Liver (tissue), 9 donors: Measurements from ENCODE around the gene VASH2. TPM values are rescaled to one million over a fixed set of nuclear protein-coding genes. Genes with fewer than 3 reads are reported as not detected.

Experiments
- DNase-seq: peaks from one replicate; pipeline ENCODE4 v3.0.0-alpha.2; 2017; ENCODE audit warnings: low spot score
- H3K27ac ChIP-seq, 2 donors: one replicate each; pipeline ENCODE4 v1.7.0; 2013; ENCODE audit warnings: inconsistent platforms in 2 of 2, low read length in 2 of 2, control low read depth in 1 of 2, low read depth in 1 of 2, mild to moderate bottlenecking in 1 of 2
- H3K27me3 ChIP-seq, 4 donors: one replicate each; pipeline versions ENCODE4 v1.6.1 to v1.7.0; 2013; ENCODE audit warnings: low read length in 3 of 4, inconsistent platforms in 1 of 4, mild to moderate bottlenecking in 1 of 4, moderate library complexity in 1 of 4; ENCODE audit not compliant: control insufficient read depth in 4 of 4, insufficient read depth in 4 of 4
- H3K36me3 ChIP-seq, 4 donors: one replicate each; pipeline versions ENCODE4 v1.6.1 to v1.7.0; 2013; ENCODE audit warnings: low read length in 3 of 4, mild to moderate bottlenecking in 3 of 4, low read depth in 1 of 4, moderate library complexity in 1 of 4; ENCODE audit not compliant: control insufficient read depth in 4 of 4, insufficient read depth in 3 of 4
- H3K4me1 ChIP-seq, 4 donors: one replicate each; pipeline versions ENCODE4 v1.6.1 to v1.7.0; 2013; ENCODE audit warnings: low read length in 3 of 4, mild to moderate bottlenecking in 3 of 4, moderate library complexity in 1 of 4; ENCODE audit not compliant: control insufficient read depth in 4 of 4, insufficient read depth in 4 of 4
- H3K4me3 ChIP-seq, 3 donors: one replicate each; pipeline versions ENCODE4 v1.6.1 to v1.7.0; 2013; ENCODE audit warnings: low read length in 3 of 3, control low read depth in 1 of 3, low read depth in 1 of 3, mild to moderate bottlenecking in 1 of 3
- H3K9ac ChIP-seq, 2 donors: one replicate each; pipeline ENCODE4 v1.7.0; 2013; ENCODE audit warnings: low read length in 2 of 2, mild to moderate bottlenecking in 2 of 2, moderate library complexity in 2 of 2, control low read depth in 1 of 2, low read depth in 1 of 2
- H3K9me3 ChIP-seq, 4 donors: one replicate each; pipeline versions ENCODE4 v1.6.1 to v1.7.0; 2013; ENCODE audit warnings: low read length in 3 of 4; ENCODE audit not compliant: control insufficient read depth in 4 of 4
- ATF3 ChIP-seq: IDR thresholded peaks from 2 replicates; pipeline ENCODE4 v1.6.1; 2016; ENCODE audit warnings: antibody characterized with exemption
- CTCF ChIP-seq: fragments of 150-350 bp; IDR thresholded peaks from 2 replicates; pipeline ENCODE4 v1.5.1; 2017; ENCODE audit warnings: improper control_type of control experiment, low read depth, low read length; ENCODE audit not compliant: missing input control
- FOXA1 ChIP-seq: IDR thresholded peaks from 2 replicates; pipeline ENCODE4 v1.6.1; 2016; ENCODE audit warnings: antibody characterized with exemption
- FOXA2 ChIP-seq: IDR thresholded peaks from 2 replicates; pipeline ENCODE4 v1.6.1; 2016; ENCODE audit warnings: antibody characterized with exemption
- GABPA ChIP-seq, 2 donors: IDR thresholded peaks in 1 of 2; conservative IDR thresholded peaks in 1 of 2; 2 replicates each; pipeline ENCODE4 v1.6.1; 2016; ENCODE audit warnings: antibody characterized with exemption in 2 of 2, mild to moderate bottlenecking in 1 of 2, moderate library complexity in 1 of 2
- HNF4A ChIP-seq, 2 donors: conservative IDR thresholded peaks; 2 replicates each; pipeline ENCODE4 v1.6.1; 2016; ENCODE audit warnings: antibody characterized with exemption in 2 of 2, mild to moderate bottlenecking in 2 of 2
- HNF4G ChIP-seq: IDR thresholded peaks from 2 replicates; pipeline ENCODE4 v1.6.1; 2016; ENCODE audit warnings: antibody characterized with exemption
- JUND ChIP-seq, 2 donors: IDR thresholded peaks; 2 replicates each; pipeline ENCODE4 v1.6.1; 2016; ENCODE audit warnings: antibody characterized with exemption in 2 of 2
- MAX ChIP-seq: IDR thresholded peaks from 2 replicates; pipeline ENCODE4 v1.6.1; 2016; ENCODE audit warnings: antibody characterized with exemption
- NR2F2 ChIP-seq: IDR thresholded peaks from 2 replicates; pipeline ENCODE4 v1.6.1; 2016; ENCODE audit warnings: antibody characterized with exemption
- RAD21 ChIP-seq, 2 donors: IDR thresholded peaks; 2 replicates each; pipeline ENCODE4 v1.6.1; 2016; ENCODE audit warnings: antibody characterized with exemption in 2 of 2, mild to moderate bottlenecking in 2 of 2
- REST ChIP-seq: IDR thresholded peaks from 2 replicates; pipeline ENCODE4 v1.6.1; 2016; ENCODE audit warnings: antibody characterized with exemption, mild to moderate bottlenecking
- RXRA ChIP-seq, 2 donors: IDR thresholded peaks; 2 replicates each; pipeline ENCODE4 v1.6.1; 2017 to 2018; ENCODE audit warnings: antibody characterized with exemption in 2 of 2, mild to moderate bottlenecking in 1 of 2
- SP1 ChIP-seq: IDR thresholded peaks from 2 replicates; pipeline ENCODE4 v1.6.1; 2018; ENCODE audit warnings: antibody characterized with exemption, mild to moderate bottlenecking
- TAF1 ChIP-seq: conservative IDR thresholded peaks from 2 replicates; pipeline ENCODE4 v1.6.1; 2016; ENCODE audit warnings: antibody characterized with exemption, mild to moderate bottlenecking
- YY1 ChIP-seq: IDR thresholded peaks from 2 replicates; pipeline ENCODE4 v1.6.1; 2016; ENCODE audit warnings: antibody characterized with exemption, mild to moderate bottlenecking
- ZBTB33 ChIP-seq: IDR thresholded peaks from 2 replicates; pipeline ENCODE4 v1.6.1; 2016; ENCODE audit warnings: antibody characterized with exemption
- WGBS: extraction: QIAGEN DNeasy Blood & Tissue Kit; methylation state at CpG from one replicate; pipeline ENCODE4 v1.1.7; 2013; 5-methylcytosine and 5-hydroxymethylcytosine counted together
- polyA plus RNA-seq, 2 donors: library from polyadenylated mRNA; stranded (reverse) in 1 of 2; unstranded in 1 of 2; fragments of 200-250 nt in 1 of 2; fragments of >200 nt in 1 of 2; fragmentation: Nextera tagmentation in 1 of 2; extraction: Ambion mirVana in 1 of 2; gene quantifications; one replicate each; pipeline versions ENCODE4 v1.2.1 to v1.2.3, GENCODE V29; 2013 to 2015
- total RNA-seq, 2 donors: library from RNA; depleted of rRNA; stranded (reverse); fragments of >200 nt; gene quantifications; one replicate each; pipeline ENCODE4 v1.2.3, GENCODE V29; 2014
- donor health status: healthy.
- donor health status: healthy.
- donor health status: healthy.
- donor health status: healthy.
- donor health status: healthy.

The VASH2 gene
- total and polyA plus RNA-seq, 4 donors: 0.01 to 0.70 (median 0.23) TPM

- H3K4me1 ChIP-seq: peaks cover 0 to 1% (median under 1%) of the 10 kb centered on the region in 4 donors
- DNase-seq: no peak
- H3K4me3 ChIP-seq: no peak overlapping the region
- H3K27me3 ChIP-seq: peaks cover 0 to 9% (median 0%) of the 10 kb centered on the region in 4 donors
- H3K9me3 ChIP-seq: no peaks in the 10 kb centered on the region
- TF ChIP-seq TAF1: no peak
- no peaks in the 10 kb centered on the region for H3K36me3 ChIP-seq
- WGBS: 87% methylated on average over 2 of the region's 2 CpGs
- no peak overlapping the region for H3K27ac ChIP-seq
- no peak overlapping the region for H3K9ac ChIP-seq
Measured at GRCh38 chr1:212945056-212945455, 5.3 kb upstream of the VASH2 start.

GRCh38 chr1:212945463-212946160 lies 4.7 kb upstream of the VASH2 start:
- TF ChIP-seq ATF3: no peak
- TF ChIP-seq GABPA (IDR thresholded peaks at IDR 0.05 in 1 of 2, conservative IDR thresholded peaks at IDR 0.05 in 1 of 2): no peak
- no peak for TF ChIP-seq FOXA1
- TF ChIP-seq REST: no peak
- no peak for TF ChIP-seq MAX
- TF ChIP-seq NR2F2: no peak
- TF ChIP-seq HNF4A (conservative IDR thresholded peaks at IDR 0.05): no peak
- no peak for TF ChIP-seq CTCF
- no peak for TF ChIP-seq FOXA2
- TF ChIP-seq TAF1: no peak
- no peak for TF ChIP-seq HNF4G
- TF ChIP-seq ZBTB33: no peak
- no peak for TF ChIP-seq YY1
- TF ChIP-seq SP1: no peak
- TF ChIP-seq JUND (IDR thresholded peaks at IDR 0.05): no peak
- TF ChIP-seq RXRA (IDR thresholded peaks at IDR 0.05): no peak
- no peak for TF ChIP-seq RAD21 (IDR thresholded peaks at IDR 0.05)

More at GRCh38 chr1:212945463-212946160, 4.7 kb upstream of the VASH2 start:
- DNase-seq: no peak
- Histone ChIP-seq H3K27me3 (peaks cover 0 to 11% (median 0%) of the 10 kb centered on the region in 4 donors), H3K9ac (no peak overlapping the region), H3K9me3 (no peaks in the 10 kb centered on the region), H3K4me3 (no peak overlapping the region), H3K4me1 (peaks cover 0 to 7% (median 4%) of the 10 kb centered on the region in 4 donors), H3K27ac (no peak overlapping the region), H3K36me3 (no peaks in the 10 kb centered on the region)
- 88% methylated on average over 4 of the region's 4 CpGs for WGBS
